Fibroblast of lung (primary cell): ENCODE measurements around the gene PPP2R5C.
"Not testable (repeated sequence)": the region's sequence is repeated elsewhere in the genome, so short reads cannot be mapped to it uniquely, and the experiment has no call there.

Experiments used
- CTCF ChIP-seq, 2 donors: IDR thresholded peaks in 1 of 2; conservative IDR thresholded peaks in 1 of 2; 1 replicate in 1 of 2; 2 replicates in 1 of 2; pipeline ENCODE4 v1.5.1; 2011 to 2012; ENCODE audit warnings: low read length in 2 of 2, control low read depth in 1 of 2, inconsistent platforms in 1 of 2, low read depth in 1 of 2, mild to moderate bottlenecking in 1 of 2
- EZH2 ChIP-seq: IDR thresholded peaks from 2 replicates; pipeline ENCODE4 v1.5.1; 2012; ENCODE audit warnings: low read length, control low read depth, mild to moderate bottlenecking; ENCODE audit errors: missing control alignments

GRCh38 chr14:101730157-101730556, 31.4 kb upstream of the PPP2R5C start:
- not testable (repeated sequence) for TF ChIP-seq EZH2; CTCF (conservative IDR thresholded peaks at IDR 0.05 in 1 of 2, IDR thresholded peaks at IDR 0.05 in 1 of 2; ENCODE audit: low read depth in 1 of 2, low read length in 2 of 2)
